Renal pelvis (tissue), 12 donors: Measurements from ENCODE around the gene ANO4. TPM values are rescaled to one million over a fixed set of nuclear protein-coding genes. Genes with fewer than 3 reads are reported as not detected.

ENCODE experiments used
- DNase-seq: peaks from one replicate; pipeline ENCODE4 v3.0.0-alpha.2; 2013
- long read RNA-seq, 16 experiments: transcript quantifications; one replicate each; lab custom pipeline, GENCODE V29; 2026
- polyA plus RNA-seq, 3 donors: library from polyadenylated mRNA; unstranded; fragments of 120-200 nt; gene quantifications; one replicate each; pipeline ENCODE4 v1.2.1, GENCODE V29; 2013; ENCODE audit not compliant: insufficient read length in 3 of 3

ANO4 gene
- 1 to 10 TPM; 1.3 to 1.7 (median 1.5) TPM for polyA plus RNA-seq
- long read RNA-seq, donor 1, partial matches to known transcripts, result 6 of 6 reads
- long read RNA-seq, donor 1, other reads (novel, unspliced or antisense), result 0 of 6 reads
- long read RNA-seq, donor 2, result 0 reads
- long read RNA-seq, donor 3, result 0 reads
- long read RNA-seq, donor 4, result 0 reads
- long read RNA-seq, donor 5, result 0 reads
- long read RNA-seq, donor 6, result 0 reads
- long read RNA-seq, donor 7, partial matches to known transcripts, result 6 of 6 reads
- long read RNA-seq, donor 7, other reads (novel, unspliced or antisense), result 0 of 6 reads
- long read RNA-seq, donor 8, result 0 reads
- long read RNA-seq, donor 9, result 0 reads
- long read RNA-seq, donor 10, partial matches to known transcripts, result 19 of 25 reads
- long read RNA-seq, donor 10, other reads (novel, unspliced or antisense), result 6 of 25 reads
- long read RNA-seq, donor 11, result 0 reads
- long read RNA-seq, donor 12, partial matches to known transcripts, result 24 of 24 reads
- long read RNA-seq, donor 12, other reads (novel, unspliced or antisense), result 0 of 24 reads
- long read RNA-seq, donor 13, result 0 reads
- long read RNA-seq, donor 14, result 0 reads
- long read RNA-seq, donor 15, result 0 reads
- long read RNA-seq, donor 16, result 0 reads

- DNase-seq, result peak; percentile 15
Observed at GRCh38 chr12:100794441-100795173, at the start of gene ANO4. ANO4 (plus strand) TSS chr12:100794776; CDS start chr12:100901786, 107,010 bp downstream.

DNA sequence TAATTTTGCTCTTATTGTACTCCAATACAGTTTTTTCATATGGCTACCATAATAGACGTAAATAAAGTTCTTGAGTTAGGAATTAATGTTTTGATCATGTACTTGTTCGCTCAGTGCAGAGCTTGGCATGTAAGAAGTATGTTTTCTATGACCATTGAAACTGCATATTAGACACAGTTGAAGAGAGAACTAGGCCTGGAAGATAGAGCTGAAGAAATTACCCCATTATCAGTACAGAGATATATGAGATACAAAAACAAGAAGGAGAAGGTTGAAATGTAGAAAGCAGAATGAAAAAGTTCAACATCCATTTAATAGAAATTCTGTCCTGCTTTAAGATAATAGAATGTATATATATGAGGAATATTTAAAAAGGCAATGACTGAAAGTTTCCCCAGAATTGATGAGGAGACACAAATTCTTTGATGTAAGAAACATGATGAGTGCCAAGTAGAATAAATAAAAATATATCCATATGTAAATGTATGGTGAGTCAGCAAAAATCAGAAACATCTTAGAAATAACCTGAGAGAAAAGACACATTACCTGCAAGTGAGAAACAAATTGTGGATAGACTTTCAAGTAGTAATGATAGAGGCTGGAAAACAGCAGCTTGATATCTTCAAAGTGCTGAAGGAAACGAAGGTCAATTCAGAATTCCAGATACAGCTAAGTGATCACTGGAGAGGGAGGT is 49.1 kb upstream of the ANO4 start:
- DNase-seq, result no peak

DNA sequence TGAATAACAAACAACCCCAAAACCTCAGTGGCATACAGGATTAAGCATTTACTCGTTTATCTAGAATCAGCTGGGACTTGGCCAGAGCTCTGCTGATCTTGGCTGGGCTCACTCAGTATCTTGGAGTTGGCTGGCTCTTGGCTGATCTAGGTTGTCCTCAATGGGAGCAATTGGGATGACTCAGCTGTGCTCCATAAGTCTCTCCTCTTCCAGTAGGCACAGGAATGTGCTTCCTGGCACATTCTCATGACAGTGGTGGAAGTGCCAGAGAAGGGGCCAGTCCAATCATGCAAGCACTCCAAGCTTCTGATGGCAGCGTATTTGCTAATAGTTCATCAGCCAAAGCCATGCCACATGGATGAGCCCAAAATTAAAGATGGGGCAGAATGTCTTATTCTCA is 41.7 kb upstream of the ANO4 start:
- no peak for DNase-seq

- no peak for DNase-seq
Observed at GRCh38 chr12:100753837-100754236, 40.7 kb upstream of the ANO4 start.

- DNase-seq, result no peak
Observed at GRCh38 chr12:100755186-100755585, 39.4 kb upstream of the ANO4 start.

- DNase-seq, result no peak
Observed at GRCh38 chr12:100758083-100758482, 36.5 kb upstream of the ANO4 start.

DNA sequence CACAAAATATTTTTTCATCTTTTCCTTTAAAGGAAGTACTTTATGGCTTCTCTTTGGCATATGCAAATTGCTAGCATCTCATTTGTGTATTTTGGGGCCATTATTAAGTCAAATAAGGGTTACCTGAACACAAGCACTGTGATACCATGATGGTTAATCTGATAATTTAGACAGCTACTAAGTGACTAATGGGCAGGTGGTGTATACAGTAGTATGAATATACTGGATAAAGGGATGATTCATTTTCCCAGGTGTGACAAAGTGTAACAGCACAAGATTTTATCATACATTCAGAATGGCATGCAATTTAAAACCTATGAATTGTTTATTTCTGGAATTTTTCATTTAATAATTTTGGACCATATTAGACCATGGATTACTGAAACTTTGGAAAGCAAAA is 27.2 kb upstream of the ANO4 start:
- DNase-seq, result no peak

DNA sequence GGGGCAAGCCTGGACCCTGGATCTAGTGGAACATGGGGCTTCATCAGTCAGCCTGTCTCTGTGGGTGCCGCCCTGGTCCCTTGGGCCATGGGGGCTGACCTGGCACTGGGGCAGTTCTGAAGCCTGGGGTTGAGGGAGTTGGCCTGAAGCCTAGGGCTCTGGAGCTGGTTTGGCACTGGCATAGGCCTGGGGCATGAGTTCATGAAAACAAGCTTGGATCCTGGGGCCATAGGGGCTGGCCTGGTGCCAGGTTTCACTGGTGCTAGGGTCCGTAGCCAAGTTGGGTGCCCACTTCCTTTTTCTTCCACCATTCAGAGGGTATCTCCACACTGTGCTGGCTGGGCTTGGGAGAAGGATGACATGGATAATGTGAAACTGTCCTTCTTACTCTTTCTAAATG is 26.6 kb upstream of the ANO4 start:
- no peak for DNase-seq

GRCh38 chr12:100778967-100779590 is 15.5 kb upstream of the ANO4 start:
- DNase-seq, result no peak

DNA sequence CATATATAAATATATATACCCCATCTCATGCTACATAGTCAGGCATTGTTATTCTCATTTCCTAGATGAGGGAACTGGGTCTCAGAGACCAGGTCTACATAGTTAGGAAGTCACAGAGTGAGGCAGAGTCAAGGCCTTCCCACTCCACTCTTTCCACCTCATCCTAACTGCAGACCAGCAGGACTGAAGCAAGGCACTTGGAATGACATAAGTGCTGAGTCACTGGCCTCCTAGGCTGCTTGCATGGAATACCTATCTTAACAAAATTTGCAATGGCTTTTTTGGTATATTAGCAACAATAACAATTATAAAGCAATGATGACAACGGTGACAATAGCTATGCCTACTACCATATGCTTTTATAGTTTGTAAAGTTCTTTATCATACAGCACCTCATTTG is 5.4 kb upstream of the ANO4 start:
- no peak for DNase-seq

DNA sequence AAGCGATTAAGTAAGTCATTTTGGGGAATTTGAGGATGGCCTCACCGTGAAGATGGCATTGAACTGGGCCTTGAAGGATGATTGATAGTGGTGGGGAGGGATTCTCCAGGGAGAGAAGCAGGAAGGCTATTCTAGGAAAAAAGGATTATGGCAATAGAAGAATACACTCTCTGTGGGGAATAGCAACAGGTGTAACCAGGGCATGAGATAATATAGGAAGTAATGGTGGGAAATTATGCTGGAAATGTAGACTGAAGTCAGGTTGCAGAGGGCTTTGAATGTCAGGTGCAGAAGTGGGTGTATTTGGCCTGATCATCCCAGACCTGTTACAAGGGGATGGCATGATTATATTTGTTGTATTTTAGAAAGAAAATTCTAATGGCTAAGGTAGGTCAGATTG is 4.6 kb upstream of the ANO4 start:
- DNase-seq, result no peak

- no peak for DNase-seq
Observed at GRCh38 chr12:100790552-100790951, 4.0 kb upstream of the ANO4 start.

GRCh38 chr12:100793182-100793581 is 1.4 kb upstream of the ANO4 start:
- DNase-seq, result no peak

- no peak for DNase-seq
Observed at GRCh38 chr12:100795174-100795799, 711 bp downstream of the ANO4 start.

- DNase-seq, result no peak
Observed at GRCh38 chr12:100795800-100796179, 1.2 kb downstream of the ANO4 start.

- no peak for DNase-seq
Observed at GRCh38 chr12:100796621-100797020, 2.0 kb downstream of the ANO4 start.

DNA sequence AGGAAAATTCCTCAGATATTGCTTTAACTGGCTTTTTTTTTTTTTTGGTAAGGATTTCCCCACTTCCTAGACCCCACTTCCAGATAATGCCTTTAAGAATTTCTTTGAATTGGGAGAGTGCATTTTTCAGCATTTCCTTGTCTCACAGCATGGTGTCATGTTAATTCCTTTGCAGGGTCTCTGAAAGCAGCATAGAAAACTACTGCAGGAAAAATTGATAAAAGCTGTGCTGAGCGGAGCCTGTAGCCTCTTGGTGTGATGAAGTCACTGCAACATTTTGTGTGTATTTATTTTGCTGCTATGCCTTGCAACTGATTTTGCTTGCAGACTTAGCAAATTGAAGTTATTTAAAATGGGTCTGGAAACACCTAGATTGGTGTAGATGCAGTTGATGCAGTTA is 2.7 kb downstream of the ANO4 start:
- no peak for DNase-seq

DNA sequence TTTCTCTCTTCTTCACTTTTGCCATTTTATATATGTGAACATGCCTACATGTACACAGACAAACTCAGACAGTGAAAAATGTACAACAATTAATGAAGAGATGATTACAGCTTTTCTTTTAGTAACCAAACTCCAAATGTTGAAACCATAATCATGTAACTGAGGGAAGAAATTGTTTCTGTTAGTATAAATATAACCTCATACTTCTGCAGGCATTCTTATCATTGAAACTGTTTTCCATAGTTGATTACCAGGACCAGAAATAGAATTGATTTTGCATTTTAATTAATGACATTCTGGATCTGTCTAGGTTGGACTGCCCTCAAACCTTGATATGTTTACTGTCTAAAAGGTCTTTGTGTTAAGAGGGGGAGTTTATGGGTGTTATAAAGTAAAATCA is 3.2 kb downstream of the ANO4 start:
- no peak for DNase-seq

DNA sequence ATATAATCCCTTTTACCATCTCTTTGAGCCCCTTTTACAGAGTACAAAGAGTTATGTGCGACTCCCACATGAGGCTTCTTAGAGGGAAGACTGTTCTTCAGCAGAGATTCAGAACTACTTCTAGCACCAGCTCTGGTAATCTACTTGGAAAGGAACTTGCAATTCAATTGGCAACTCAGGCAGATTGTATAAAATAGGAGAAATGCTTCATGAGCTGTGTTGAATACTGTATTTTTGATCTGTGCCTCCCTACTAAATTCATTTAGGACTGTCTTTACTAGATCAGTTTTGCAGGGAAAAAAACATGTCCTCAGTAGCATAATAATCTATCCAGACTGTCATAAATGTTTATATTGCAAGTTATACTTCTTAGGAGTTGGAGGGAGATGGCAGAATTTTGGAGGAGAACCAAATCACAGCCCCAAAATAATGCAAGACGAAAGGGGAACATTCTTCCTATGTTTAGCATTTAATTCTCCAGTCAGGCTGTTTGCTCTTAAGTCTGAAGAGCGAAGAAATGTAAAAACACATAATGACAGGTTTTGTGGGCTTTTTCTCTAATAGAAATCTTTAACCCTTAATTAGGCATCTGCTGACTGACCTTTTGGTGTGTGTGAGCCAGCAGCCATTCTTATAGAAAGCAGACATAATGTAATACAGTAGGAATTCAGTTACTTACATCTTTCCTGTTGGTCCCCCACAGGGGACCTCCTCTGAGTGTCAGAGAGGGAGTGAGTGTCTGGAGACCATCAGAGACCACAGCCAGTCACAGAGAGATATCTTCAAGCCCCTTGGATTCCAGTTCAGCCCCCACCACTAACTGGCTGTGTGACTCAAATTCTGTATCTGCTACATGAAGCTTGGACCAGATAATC is 3.9 kb downstream of the ANO4 start:
- no peak for DNase-seq

- DNase-seq, result no peak
Observed at GRCh38 chr12:100799770-100800169, 5.2 kb downstream of the ANO4 start.
